Neuronal stem cell (in vitro differentiated cells): ENCODE data around the gene SPOCK1.

Source experiments
- DNase-seq: peaks from one replicate; pipeline ENCODE4 v3.0.0-alpha.2; 2013; ENCODE audit warnings: low spot score
- H2AFZ ChIP-seq: one replicate; pipeline ENCODE4 v1.6.1; 2013; ENCODE audit warnings: mild to moderate bottlenecking, low read length, inconsistent platforms
- H2AK5ac ChIP-seq: 2 replicates; pipeline ENCODE4 v1.6.1; 2013; ENCODE audit warnings: low read depth, mild to moderate bottlenecking, inconsistent platforms, low read length, moderate library complexity, mixed read lengths
- H2BK120ac ChIP-seq: 2 replicates; pipeline ENCODE4 v1.6.1; 2013; ENCODE audit warnings: low read depth, mild to moderate bottlenecking, inconsistent platforms, low read length, moderate library complexity, mixed read lengths
- H2BK12ac ChIP-seq: one replicate; pipeline ENCODE4 v1.6.1; 2013; ENCODE audit warnings: low read length, inconsistent platforms
- H2BK15ac ChIP-seq: 2 replicates; pipeline ENCODE4 v1.6.1; 2013; ENCODE audit warnings: mild to moderate bottlenecking, low read length, inconsistent platforms, mixed read lengths
- H2BK5ac ChIP-seq: one replicate; pipeline ENCODE4 v1.6.1; 2013; ENCODE audit warnings: inconsistent platforms, mild to moderate bottlenecking, low read length, moderate library complexity
- H3K14ac ChIP-seq: one replicate; pipeline ENCODE4 v1.6.1; 2013; ENCODE audit warnings: low read length, inconsistent platforms
- H3K18ac ChIP-seq: 2 replicates; pipeline ENCODE4 v1.6.1; 2013; ENCODE audit warnings: low read length, inconsistent platforms
- H3K23ac ChIP-seq: 2 replicates; pipeline ENCODE4 v1.6.1; 2013; ENCODE audit warnings: low read depth, mild to moderate bottlenecking, mixed read lengths, low read length, inconsistent platforms; ENCODE audit not compliant: poor library complexity
- H3K27ac ChIP-seq: replicated peaks from 3 replicates; pipeline ENCODE4 v1.5.1; 2013; ENCODE audit warnings: low read length, inconsistent platforms
- H3K27me3 ChIP-seq, 3 experiments: 2 replicates each; pipeline ENCODE4 v1.6.1; 2013; ENCODE audit warnings: low read length in 3 of 3, mild to moderate bottlenecking in 2 of 3, inconsistent platforms in 1 of 3, low read depth in 1 of 3, mixed read lengths in 1 of 3, moderate library complexity in 1 of 3; ENCODE audit not compliant: control insufficient read depth in 3 of 3, insufficient read depth in 3 of 3
- H3K36me3 ChIP-seq, 2 donors: replicated peaks in 1 of 2; 2 replicates each; pipeline ENCODE4 v1.6.1; 2013; ENCODE audit warnings: low read length in 2 of 2; ENCODE audit not compliant: control insufficient read depth in 2 of 2, insufficient read depth in 2 of 2
- H3K4ac ChIP-seq: 2 replicates; pipeline ENCODE4 v1.6.1; 2013; ENCODE audit warnings: inconsistent platforms, mild to moderate bottlenecking, low read length, moderate library complexity
- H3K4me1 ChIP-seq, 2 donors: 1 replicate in 1 of 2; 2 replicates in 1 of 2; pipeline ENCODE4 v1.6.1; 2013; ENCODE audit warnings: low read length in 2 of 2, low read depth in 1 of 2; ENCODE audit not compliant: control insufficient read depth in 2 of 2, insufficient read depth in 1 of 2
- H3K4me2 ChIP-seq: one replicate; pipeline ENCODE4 v1.6.1; 2013; ENCODE audit warnings: mild to moderate bottlenecking, low read length, inconsistent platforms; ENCODE audit not compliant: insufficient read depth, poor library complexity, severe bottlenecking
- H3K4me3 ChIP-seq, 2 donors: 2 replicates each; pipeline ENCODE4 v1.5.1; 2013; ENCODE audit warnings: low read length in 2 of 2, mild to moderate bottlenecking in 2 of 2, inconsistent platforms in 1 of 2, moderate library complexity in 1 of 2
- H3K79me1 ChIP-seq: one replicate; pipeline ENCODE4 v1.6.1; 2013; ENCODE audit warnings: low read depth, mild to moderate bottlenecking, inconsistent platforms, low read length, moderate library complexity
- H3K9ac ChIP-seq: one replicate; pipeline ENCODE4 v1.6.1; 2013; ENCODE audit warnings: mild to moderate bottlenecking, low read depth, low read length, inconsistent platforms; ENCODE audit not compliant: poor library complexity
- H3K9me3 ChIP-seq, 2 donors: replicated peaks in 1 of 2; 2 replicates each; pipeline versions ENCODE3 to v1.6.1; 2013; ENCODE audit warnings: low read length in 2 of 2, mild to moderate bottlenecking in 2 of 2, inconsistent platforms in 1 of 2, low read depth in 1 of 2, mixed read lengths in 1 of 2, moderate library complexity in 1 of 2; ENCODE audit not compliant: control insufficient read depth in 2 of 2, insufficient read depth in 1 of 2
- H4K8ac ChIP-seq: one replicate; pipeline ENCODE4 v1.6.1; 2013; ENCODE audit warnings: low read depth, mild to moderate bottlenecking, inconsistent platforms, low read length, moderate library complexity
- H4K91ac ChIP-seq: one replicate; pipeline ENCODE4 v1.6.1; 2013; ENCODE audit warnings: low read length, low read depth, mild to moderate bottlenecking, inconsistent platforms; ENCODE audit not compliant: poor library complexity
- WGBS, 2 donors: extraction: QIAGEN DNeasy Blood & Tissue Kit; methylation state at CpG; one replicate each; pipeline ENCODE4 v1.1.7; 2013; ENCODE audit warnings: missing lambda C conversion rate in 2 of 2, mixed read lengths in 1 of 2; ENCODE audit not compliant: insufficient read length in 2 of 2, insufficient replicate concordance in 1 of 2; ENCODE audit errors: extremely low coverage in 2 of 2; 5-methylcytosine and 5-hydroxymethylcytosine counted together

SPOCK1 gene

GRCh38 chr5:137264041-137264440 is 235.1 kb downstream of the SPOCK1 start:
- Histone ChIP-seq H2BK15ac (no peak overlapping the region), H3K36me3 (no peaks in the 10 kb centered on the region), H3K14ac (no peak overlapping the region), H3K4ac (no peak overlapping the region), H3K23ac (no peak overlapping the region), H3K9me3 (no peaks in the 10 kb centered on the region), H3K4me1 (peaks cover 9 to 33% of the 10 kb centered on the region in 2 donors), H3K18ac (no peak overlapping the region), H3K9ac (no peak overlapping the region), H2AK5ac (no peak overlapping the region), H4K91ac (no peak overlapping the region), H4K8ac (no peak overlapping the region), H3K27ac (no peak overlapping the region), H3K27me3 (no peaks in the 10 kb centered on the region), H3K4me3 (no peak overlapping the region), H2BK120ac (no peak overlapping the region), H3K4me2 (no peak overlapping the region), H2AFZ (no peak overlapping the region), H2BK12ac (no peak overlapping the region), H2BK5ac (no peak overlapping the region), H3K79me1 (no peaks in the 10 kb centered on the region)
- WGBS, 2 donors = no CpG with 5 or more reads among the region's 3 CpGs
- no peak for DNase-seq

- Histone ChIP-seq H3K14ac (no peak overlapping the region), H2AK5ac (no peak overlapping the region), H3K4me3 (no peak overlapping the region), H2BK12ac (no peak overlapping the region), H3K27me3 (no peaks in the 10 kb centered on the region), H2AFZ (no peak overlapping the region), H3K36me3 (no peaks in the 10 kb centered on the region), H4K8ac (no peak overlapping the region), H2BK15ac (no peak overlapping the region), H2BK5ac (no peak overlapping the region), H3K18ac (no peak overlapping the region), H3K4ac (no peak overlapping the region), H3K23ac (no peak overlapping the region), H2BK120ac (no peak overlapping the region), H3K4me1 (peaks cover 11 to 32% of the 10 kb centered on the region in 2 donors), H3K79me1 (no peaks in the 10 kb centered on the region), H3K4me2 (no peak overlapping the region), H3K27ac (no peak overlapping the region), H4K91ac (no peak overlapping the region), H3K9me3 (no peaks in the 10 kb centered on the region), H3K9ac (no peak overlapping the region)
- no CpG with 5 or more reads among the region's 5 CpGs for WGBS, 2 donors
- DNase-seq = no peak
Observed at GRCh38 chr5:137263371-137264005, 235.6 kb downstream of the SPOCK1 start.

GRCh38 chr5:137262818-137263217 is 236.3 kb downstream of the SPOCK1 start:
- DNase-seq = no peak
- H3K79me1 ChIP-seq = no peaks in the 10 kb centered on the region
- H4K8ac ChIP-seq = no peak overlapping the region
- H3K4me3 ChIP-seq = no peak overlapping the region
- peaks cover 11 to 31% of the 10 kb centered on the region in 2 donors for H3K4me1 ChIP-seq
- H2BK120ac ChIP-seq = no peak overlapping the region
- H3K9me3 ChIP-seq = no peaks in the 10 kb centered on the region
- no peak overlapping the region for H3K23ac ChIP-seq
- no peak overlapping the region for H3K27ac ChIP-seq
- no peak overlapping the region for H2BK15ac ChIP-seq
- no peak overlapping the region for H2AK5ac ChIP-seq
- no peak overlapping the region for H3K18ac ChIP-seq
- H3K9ac ChIP-seq = no peak overlapping the region
- no peak overlapping the region for H2BK5ac ChIP-seq
- H3K14ac ChIP-seq = no peak overlapping the region
- no peak overlapping the region for H3K4ac ChIP-seq
- no peak overlapping the region for H2BK12ac ChIP-seq
- H3K36me3 ChIP-seq = no peaks in the 10 kb centered on the region
- no peaks in the 10 kb centered on the region for H3K27me3 ChIP-seq
- no peak overlapping the region for H3K4me2 ChIP-seq
- H4K91ac ChIP-seq = no peak overlapping the region
- H2AFZ ChIP-seq = no peak overlapping the region

GRCh38 chr5:137260820-137261695 is 238.1 kb downstream of the SPOCK1 start:
- no CpG with 5 or more reads among the region's 5 CpGs for WGBS, 2 donors

More at GRCh38 chr5:137260820-137261695, 238.1 kb downstream of the SPOCK1 start:
- H3K27me3 ChIP-seq = no peaks in the 10 kb centered on the region
- H3K23ac ChIP-seq = no peak overlapping the region
- no peak overlapping the region for H3K27ac ChIP-seq
- H2BK15ac ChIP-seq = no peak overlapping the region
- no peak overlapping the region for H2BK120ac ChIP-seq
- H2BK12ac ChIP-seq = no peak overlapping the region
- no peak overlapping the region for H2AFZ ChIP-seq
- H3K9me3 ChIP-seq = peaks cover 0 to 6% of the 10 kb centered on the region in 2 donors
- H3K4me1 ChIP-seq = peaks cover 11 to 21% of the 10 kb centered on the region in 2 donors
- no peak for DNase-seq
- no peak overlapping the region for H3K4me2 ChIP-seq
- H3K79me1 ChIP-seq = no peaks in the 10 kb centered on the region
- H3K4me3 ChIP-seq = no peak overlapping the region
- no peak overlapping the region for H3K18ac ChIP-seq
- no peak overlapping the region for H4K8ac ChIP-seq
- H3K4ac ChIP-seq = no peak overlapping the region
- no peak overlapping the region for H2BK5ac ChIP-seq
- H3K36me3 ChIP-seq = no peaks in the 10 kb centered on the region
- no peak overlapping the region for H4K91ac ChIP-seq
- no peak overlapping the region for H3K9ac ChIP-seq
- H3K14ac ChIP-seq = no peak overlapping the region
- H2AK5ac ChIP-seq = no peak overlapping the region
